ENCODE results near the gene PWWP2A. TPM values are rescaled to one million over a fixed set of nuclear protein-coding genes. Genes with fewer than 3 reads are reported as not detected.
A peak's percentile ranks its signal among the peaks of the same experiment; 100 is the strongest.

Gene PWWP2A
- polyA plus RNA-seq, 1 donor from 2014 or later = 30.5 TPM

DNA sequence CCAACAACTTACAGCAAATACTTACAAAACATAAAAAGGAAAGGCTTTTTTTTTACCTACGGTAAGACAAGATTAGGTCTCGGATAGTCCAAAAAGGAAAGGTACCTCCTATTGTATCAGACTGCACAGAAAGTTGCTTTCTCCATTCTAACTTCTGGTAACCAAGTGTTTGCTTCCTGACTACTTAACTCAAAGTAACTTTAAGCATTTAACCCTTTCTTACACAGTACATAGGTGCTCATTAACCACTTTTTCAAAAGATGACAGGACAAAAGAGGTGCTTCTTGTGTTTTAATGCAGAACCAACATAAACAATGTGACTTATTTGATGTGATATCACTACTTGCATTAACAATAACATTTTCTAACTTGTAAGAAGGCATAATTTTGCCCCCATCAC, 23.1 kb downstream of the PWWP2A start:
- Mint-ChIP-seq H3K36me3 (peaks cover 9% of the 10 kb centered on the region), H3K9me3 (no peaks in the 10 kb centered on the region), H3K27ac (no peak overlapping the region), H3K4me1 (peaks cover 11 to 19% (median 18%) of the 10 kb centered on the region in 3 donors), H3K4me3 (no peak overlapping the region), H3K27me3 (no peaks in the 10 kb centered on the region)

- no peaks in the 10 kb centered on the region for H3K9me3 Mint-ChIP-seq
- H3K4me3 Mint-ChIP-seq = peak overlapping the region in 1 of 4 donors; percentile 61
- peak overlapping the region in 1 of 3 donors; percentile 62 for H3K27ac Mint-ChIP-seq
- H3K36me3 Mint-ChIP-seq = peaks cover 8% of the 10 kb centered on the region
- no peaks in the 10 kb centered on the region for H3K27me3 Mint-ChIP-seq
- H3K4me1 Mint-ChIP-seq = peaks cover 8 to 18% (median 15%) of the 10 kb centered on the region in 3 donors
Measured at GRCh38 chr5:160092960-160093707, 26.1 kb downstream of the PWWP2A start.

- H3K36me3 Mint-ChIP-seq = peaks cover 5% of the 10 kb centered on the region
- no peak overlapping the region for H3K27ac Mint-ChIP-seq
- H3K9me3 Mint-ChIP-seq = no peaks in the 10 kb centered on the region
- H3K4me3 Mint-ChIP-seq = no peak overlapping the region
- H3K27me3 Mint-ChIP-seq = no peaks in the 10 kb centered on the region
- H3K4me1 Mint-ChIP-seq = peaks cover 5 to 14% (median 12%) of the 10 kb centered on the region in 3 donors
Measured at GRCh38 chr5:160092514-160092913, 26.7 kb downstream of the PWWP2A start.

GRCh38 chr5:160090059-160090458, 29.2 kb downstream of the PWWP2A start:
- Mint-ChIP-seq H3K27me3 (no peaks in the 10 kb centered on the region), H3K4me3 (no peak overlapping the region), H3K36me3 (peaks cover 4% of the 10 kb centered on the region), H3K9me3 (no peaks in the 10 kb centered on the region), H3K27ac (no peak overlapping the region), H3K4me1 (peaks cover 5 to 14% (median 10%) of the 10 kb centered on the region in 3 donors)

DNA sequence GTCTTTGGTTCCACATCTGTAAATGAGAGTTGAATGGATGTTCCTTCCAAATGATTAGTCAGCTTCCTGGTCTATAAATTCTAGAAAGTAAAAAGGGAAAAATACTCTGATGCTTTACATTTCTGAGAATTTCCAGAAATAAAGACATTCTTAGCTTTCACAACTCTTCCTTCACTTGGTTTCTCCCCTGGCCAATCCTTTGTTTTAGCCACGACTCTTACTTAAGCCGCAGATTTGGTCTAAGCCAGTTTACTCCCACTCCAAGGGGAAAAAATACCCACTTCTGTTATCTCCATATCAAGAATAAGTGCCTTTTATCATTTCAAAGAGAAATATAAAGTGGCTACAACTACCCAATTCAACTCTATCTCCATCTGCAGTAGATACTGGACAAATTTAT, 29.7 kb downstream of the PWWP2A start:
- H3K27me3 Mint-ChIP-seq = no peaks in the 10 kb centered on the region
- H3K4me1 Mint-ChIP-seq = peaks cover 5 to 14% (median 10%) of the 10 kb centered on the region in 3 donors
- H3K27ac Mint-ChIP-seq = no peak overlapping the region
- H3K9me3 Mint-ChIP-seq = no peaks in the 10 kb centered on the region
- H3K36me3 Mint-ChIP-seq = peaks cover 4% of the 10 kb centered on the region
- H3K4me3 Mint-ChIP-seq = no peak overlapping the region

GRCh38 chr5:160088805-160089204, 30.4 kb downstream of the PWWP2A start:
- H3K27ac Mint-ChIP-seq = no peak overlapping the region
- no peaks in the 10 kb centered on the region for H3K9me3 Mint-ChIP-seq
- H3K4me3 Mint-ChIP-seq = no peak overlapping the region
- peaks cover 4% of the 10 kb centered on the region for H3K36me3 Mint-ChIP-seq
- peaks cover 5 to 9% (median 8%) of the 10 kb centered on the region in 3 donors for H3K4me1 Mint-ChIP-seq
- no peaks in the 10 kb centered on the region for H3K27me3 Mint-ChIP-seq

GRCh38 chr5:160087199-160087598, 32.1 kb downstream of the PWWP2A start:
- Mint-ChIP-seq H3K9me3 (no peaks in the 10 kb centered on the region), H3K27ac (no peak overlapping the region), H3K36me3 (peaks cover 1% of the 10 kb centered on the region), H3K4me3 (no peak overlapping the region), H3K4me1 (peaks cover 3 to 11% (median 3%) of the 10 kb centered on the region in 3 donors), H3K27me3 (no peaks in the 10 kb centered on the region)

DNA sequence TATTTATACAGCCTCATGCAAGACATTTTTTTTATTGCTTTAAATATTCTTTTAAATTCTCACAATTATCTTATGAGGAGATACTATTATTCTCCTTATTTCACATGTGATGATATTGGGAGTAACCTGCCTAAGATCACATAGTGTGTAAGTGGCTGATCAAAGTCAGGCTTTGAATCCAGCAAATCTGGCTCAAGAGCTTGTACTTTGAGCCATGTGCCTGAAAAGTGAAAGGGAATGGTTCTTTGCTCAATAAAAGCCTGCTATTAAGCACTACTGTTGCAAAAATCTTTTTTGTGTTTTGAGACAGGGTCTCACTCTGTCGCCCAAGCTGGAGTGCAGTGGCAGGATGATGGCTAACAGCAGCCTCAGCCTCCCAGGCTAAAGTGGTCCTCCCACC, 35.1 kb downstream of the PWWP2A start:
- no peak overlapping the region for H3K4me3 Mint-ChIP-seq
- no peaks in the 10 kb centered on the region for H3K36me3 Mint-ChIP-seq
- no peaks in the 10 kb centered on the region for H3K9me3 Mint-ChIP-seq
- no peaks in the 10 kb centered on the region for H3K27me3 Mint-ChIP-seq
- no peak overlapping the region for H3K27ac Mint-ChIP-seq
- peaks cover 0 to 7% (median 2%) of the 10 kb centered on the region in 3 donors for H3K4me1 Mint-ChIP-seq

DNA sequence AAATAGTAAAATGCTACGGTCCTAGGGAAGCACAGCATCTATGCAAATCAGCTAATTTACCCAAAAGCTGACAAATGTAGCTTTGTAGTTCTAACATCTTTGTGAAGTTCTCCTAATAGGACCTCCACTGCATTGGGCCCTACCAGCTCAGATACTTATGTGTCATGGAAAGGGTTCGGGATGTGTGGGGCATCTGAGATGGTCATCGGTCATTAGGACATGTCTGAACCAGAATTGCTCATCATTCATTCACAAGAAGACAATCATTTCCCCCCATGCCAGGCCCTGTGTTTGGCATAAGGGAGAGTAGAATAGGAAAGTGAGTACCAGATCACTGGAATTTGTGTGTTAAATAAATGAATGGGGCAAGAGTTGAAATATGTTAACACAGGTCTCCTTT, 35.7 kb downstream of the PWWP2A start:
- Mint-ChIP-seq H3K36me3 (no peaks in the 10 kb centered on the region), H3K9me3 (no peaks in the 10 kb centered on the region), H3K27me3 (no peaks in the 10 kb centered on the region), H3K27ac (no peak overlapping the region), H3K4me3 (no peak overlapping the region), H3K4me1 (peaks cover 0 to 7% (median 2%) of the 10 kb centered on the region in 3 donors)

GRCh38 chr5:160082614-160083500, 36.4 kb downstream of the PWWP2A start:
- Mint-ChIP-seq H3K9me3 (no peaks in the 10 kb centered on the region), H3K27me3 (no peaks in the 10 kb centered on the region), H3K27ac (no peak overlapping the region), H3K4me1 (peaks cover 0 to 7% (median 2%) of the 10 kb centered on the region in 3 donors), H3K4me3 (no peak overlapping the region), H3K36me3 (no peaks in the 10 kb centered on the region)

DNA sequence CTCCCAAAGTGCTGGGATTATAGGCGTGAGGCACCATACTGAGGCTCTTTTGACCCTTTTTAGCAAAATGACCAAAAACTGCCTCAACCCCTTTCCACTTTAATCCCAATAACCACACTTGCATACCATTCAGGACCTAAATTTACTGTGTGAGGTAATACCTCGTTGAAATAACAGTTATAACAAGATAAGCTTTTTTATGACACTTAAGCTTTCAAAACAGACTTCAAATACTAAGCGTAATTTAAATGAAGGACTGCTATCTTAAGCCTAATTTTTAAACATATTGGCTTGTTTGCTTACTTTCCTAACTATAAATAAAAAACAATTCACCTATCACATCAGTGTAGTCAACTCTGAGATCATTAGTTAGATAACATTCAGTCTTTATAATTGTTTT, 37.8 kb downstream of the PWWP2A start:
- no peaks in the 10 kb centered on the region for H3K36me3 Mint-ChIP-seq

DNA sequence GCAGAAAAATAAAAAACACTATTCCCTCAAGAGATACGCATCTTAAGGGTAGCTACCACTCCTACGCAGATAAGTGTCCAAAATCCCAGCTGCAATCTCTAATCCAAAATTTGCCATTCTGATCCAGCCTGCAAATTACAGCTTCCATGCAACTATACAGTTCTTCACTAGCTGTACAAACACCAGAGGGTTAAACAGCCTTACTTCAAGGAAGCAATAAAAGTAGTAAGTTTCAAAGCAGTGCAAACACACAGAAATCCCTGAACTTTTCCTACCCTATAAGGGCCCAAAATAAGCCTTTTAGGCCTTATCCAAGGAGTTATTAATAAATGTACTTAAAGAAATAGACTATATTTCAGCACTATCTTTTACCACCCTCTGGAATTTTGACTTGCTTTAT, 39.5 kb downstream of the PWWP2A start:
- no peak overlapping the region for H3K27ac Mint-ChIP-seq
- no peaks in the 10 kb centered on the region for H3K9me3 Mint-ChIP-seq
- H3K4me3 Mint-ChIP-seq = no peak overlapping the region
- H3K36me3 Mint-ChIP-seq = peaks cover 2% of the 10 kb centered on the region
- H3K4me1 Mint-ChIP-seq = peaks cover 0 to 8% (median 2%) of the 10 kb centered on the region in 3 donors
- H3K27me3 Mint-ChIP-seq = no peaks in the 10 kb centered on the region

More for the DNA sequence above, 37.8 kb downstream of the PWWP2A start:
- H3K9me3 Mint-ChIP-seq = no peaks in the 10 kb centered on the region
- no peaks in the 10 kb centered on the region for H3K27me3 Mint-ChIP-seq
- H3K4me3 Mint-ChIP-seq = no peak overlapping the region
- peaks cover 0 to 7% (median 2%) of the 10 kb centered on the region in 3 donors for H3K4me1 Mint-ChIP-seq
- no peak overlapping the region for H3K27ac Mint-ChIP-seq

- peaks cover 2% of the 10 kb centered on the region for H3K36me3 Mint-ChIP-seq
- H3K27me3 Mint-ChIP-seq = no peaks in the 10 kb centered on the region
- H3K9me3 Mint-ChIP-seq = no peaks in the 10 kb centered on the region
- H3K4me3 Mint-ChIP-seq = no peak overlapping the region
- peaks cover 1 to 2% (median 2%) of the 10 kb centered on the region in 3 donors for H3K4me1 Mint-ChIP-seq
- H3K27ac Mint-ChIP-seq = no peak overlapping the region
Measured at GRCh38 chr5:160076997-160077396, 42.3 kb downstream of the PWWP2A start.

DNA sequence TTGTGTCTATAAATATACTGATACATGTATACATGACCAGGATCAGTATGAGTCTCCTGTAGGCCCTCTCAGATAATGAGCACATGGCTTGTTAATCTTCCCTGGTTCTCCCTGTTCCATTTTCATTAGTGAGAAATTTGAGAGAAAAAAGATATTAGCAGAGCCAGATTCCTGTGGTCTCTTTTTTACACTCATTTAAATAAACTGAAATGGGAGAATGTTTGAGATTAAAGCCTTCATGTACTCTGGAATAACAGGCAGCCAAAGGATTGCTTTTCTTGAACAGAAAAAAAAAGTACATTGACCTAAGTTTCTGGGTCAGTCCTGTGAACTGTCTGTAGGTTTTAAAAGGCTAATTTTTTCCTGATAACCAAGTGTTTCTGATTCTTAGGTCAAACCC, 44.2 kb downstream of the PWWP2A start:
- H3K4me1 Mint-ChIP-seq = peaks cover 1 to 8% (median 3%) of the 10 kb centered on the region in 3 donors
- H3K9me3 Mint-ChIP-seq = no peaks in the 10 kb centered on the region
- no peak overlapping the region for H3K4me3 Mint-ChIP-seq
- H3K27me3 Mint-ChIP-seq = no peaks in the 10 kb centered on the region
- H3K27ac Mint-ChIP-seq = peak overlapping the region in 1 of 3 donors; percentile 23
- H3K36me3 Mint-ChIP-seq = peaks cover 2% of the 10 kb centered on the region

- peaks cover 3 to 8% (median 3%) of the 10 kb centered on the region in 3 donors for H3K4me1 Mint-ChIP-seq
- no peaks in the 10 kb centered on the region for H3K9me3 Mint-ChIP-seq
- H3K4me3 Mint-ChIP-seq = peak overlapping the region in 1 of 4 donors; percentile 23
- H3K27me3 Mint-ChIP-seq = no peaks in the 10 kb centered on the region
- no peak overlapping the region for H3K27ac Mint-ChIP-seq
- peaks cover 2% of the 10 kb centered on the region for H3K36me3 Mint-ChIP-seq
Measured at GRCh38 chr5:160071916-160072315, 47.3 kb downstream of the PWWP2A start.
